Measurements from ENCODE around the gene NKAIN2.

DNA sequence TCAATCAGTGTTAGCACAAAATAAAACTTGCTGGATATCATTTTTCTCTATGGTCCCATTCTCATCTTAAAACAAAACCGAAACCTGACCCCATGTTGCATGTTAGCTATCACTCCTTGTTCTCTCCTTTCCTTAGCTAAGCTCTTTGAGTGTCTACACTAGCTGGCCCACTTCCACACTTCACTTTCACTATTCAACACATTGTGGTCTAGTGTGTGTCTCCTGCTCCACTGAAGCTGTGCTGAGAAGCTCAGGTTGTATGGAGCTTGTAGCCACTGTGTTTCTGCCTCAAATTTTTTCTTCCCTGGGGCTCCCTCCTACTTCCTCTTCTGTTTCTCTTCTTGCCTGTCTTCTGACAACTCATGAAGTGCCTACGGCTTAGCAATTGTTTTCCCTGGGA, 223.0 kb downstream of the NKAIN2 start:
- TF ChIP-seq, protein P1, sequence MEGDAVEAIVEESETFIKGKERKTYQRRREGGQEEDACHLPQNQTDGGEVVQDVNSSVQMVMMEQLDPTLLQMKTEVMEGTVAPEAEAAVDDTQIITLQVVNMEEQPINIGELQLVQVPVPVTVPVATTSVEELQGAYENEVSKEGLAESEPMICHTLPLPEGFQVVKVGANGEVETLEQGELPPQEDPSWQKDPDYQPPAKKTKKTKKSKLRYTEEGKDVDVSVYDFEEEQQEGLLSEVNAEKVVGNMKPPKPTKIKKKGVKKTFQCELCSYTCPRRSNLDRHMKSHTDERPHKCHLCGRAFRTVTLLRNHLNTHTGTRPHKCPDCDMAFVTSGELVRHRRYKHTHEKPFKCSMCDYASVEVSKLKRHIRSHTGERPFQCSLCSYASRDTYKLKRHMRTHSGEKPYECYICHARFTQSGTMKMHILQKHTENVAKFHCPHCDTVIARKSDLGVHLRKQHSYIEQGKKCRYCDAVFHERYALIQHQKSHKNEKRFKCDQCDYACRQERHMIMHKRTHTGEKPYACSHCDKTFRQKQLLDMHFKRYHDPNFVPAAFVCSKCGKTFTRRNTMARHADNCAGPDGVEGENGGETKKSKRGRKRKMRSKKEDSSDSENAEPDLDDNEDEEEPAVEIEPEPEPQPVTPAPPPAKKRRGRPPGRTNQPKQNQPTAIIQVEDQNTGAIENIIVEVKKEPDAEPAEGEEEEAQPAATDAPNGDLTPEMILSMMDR (IDR thresholded peaks at IDR 0.05; ENCODE audit: insufficient read depth, low read length, poor library complexity, severe bottlenecking): no peak
- TF ChIP-seq EZH2phosphoT487 (conservative IDR thresholded peaks at IDR 0.05; ENCODE audit: low read length): no peak
